GM21528 (cell line): ENCODE measurements around the gene ATAD3C.
"Not testable (repeated sequence)": the region's sequence is repeated elsewhere in the genome, so short reads cannot be mapped to it uniquely, and the experiment has no call there.

Source experiments
- ATAC-seq: cut with Tn5 transposase; IDR thresholded peaks from one replicate; pipeline ENCODE4 v1.9.1; 2021; ENCODE audit warnings: mild to moderate bottlenecking, moderate library complexity; ENCODE audit not compliant: unreplicated experiment, low FRiP score

ATAD3C gene

GRCh38 chr1:1440262-1441001 lies 9.1 kb upstream of the ATAD3C start:
- no peak for ATAC-seq

- ATAC-seq = no peak
Measured at GRCh38 chr1:1441002-1441888, 8.2 kb upstream of the ATAD3C start.

DNA sequence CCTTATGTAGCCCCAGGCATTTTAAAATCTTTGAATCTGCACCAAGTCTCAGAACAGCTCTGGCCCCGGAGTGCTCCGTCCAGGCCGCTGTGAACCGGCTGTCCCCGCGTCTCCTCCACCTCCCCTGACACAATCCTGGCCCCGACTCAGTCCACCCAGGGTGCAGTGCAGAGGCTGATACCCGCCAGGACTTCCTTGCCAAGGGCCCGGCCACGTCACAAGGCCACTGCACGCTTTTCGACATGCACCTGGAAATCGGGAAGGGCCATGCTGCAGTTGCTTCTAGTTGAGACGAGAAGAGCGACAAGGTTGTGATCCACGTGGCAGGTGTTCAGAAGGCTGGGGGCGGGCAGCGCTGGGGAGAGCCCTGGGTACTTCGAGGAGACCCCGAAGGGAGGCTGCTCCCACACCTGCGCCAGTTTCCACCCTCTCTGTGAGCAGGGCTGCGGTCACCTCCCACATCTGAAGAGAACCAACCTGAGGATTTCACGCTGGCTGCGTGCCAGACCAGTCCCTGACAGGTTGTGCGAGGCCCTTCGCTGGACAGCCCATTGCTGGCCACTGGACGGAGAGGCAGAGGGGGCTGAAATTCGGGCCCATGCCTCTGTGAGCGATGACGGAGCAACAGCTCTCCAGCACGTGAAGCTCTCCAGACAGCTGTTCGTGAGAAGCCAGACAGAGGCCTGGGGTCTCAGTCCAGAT lies 7.3 kb upstream of the ATAD3C start:
- no peak for ATAC-seq

- not testable (repeated sequence) for ATAC-seq
Measured at GRCh38 chr1:1446631-1447030, 2.9 kb upstream of the ATAD3C start.

DNA sequence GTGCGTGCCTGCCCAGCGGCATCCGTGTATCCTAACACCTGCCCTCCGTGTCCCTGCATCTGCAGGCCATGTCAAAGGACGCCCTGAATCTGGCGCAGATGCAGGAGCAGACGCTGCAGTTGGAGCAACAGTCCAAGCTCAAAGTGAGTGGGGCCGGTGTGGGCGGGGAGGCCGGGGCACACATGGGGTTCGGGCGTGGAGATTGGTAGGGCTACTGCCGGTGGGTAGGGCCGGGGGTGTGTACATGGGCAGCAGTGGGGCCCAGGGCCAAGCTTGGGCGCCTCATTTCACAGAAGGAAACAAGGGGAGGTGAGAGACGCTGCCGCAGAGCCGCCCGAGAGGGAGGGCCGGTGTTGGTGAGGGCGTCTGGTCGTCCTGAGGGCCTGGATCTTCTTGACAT lies 1.1 kb downstream of the ATAD3C start:
- not testable (repeated sequence) for ATAC-seq

- no peak for ATAC-seq
Measured at GRCh38 chr1:1451696-1452364, 2.3 kb downstream of the ATAD3C start.

- ATAC-seq = not testable (repeated sequence)
Measured at GRCh38 chr1:1452365-1452739, 2.9 kb downstream of the ATAD3C start.

GRCh38 chr1:1452882-1453281 lies 3.4 kb downstream of the ATAD3C start:
- ATAC-seq = no peak

GRCh38 chr1:1454286-1455056 lies 5.0 kb downstream of the ATAD3C start:
- ATAC-seq = not testable (repeated sequence)

DNA sequence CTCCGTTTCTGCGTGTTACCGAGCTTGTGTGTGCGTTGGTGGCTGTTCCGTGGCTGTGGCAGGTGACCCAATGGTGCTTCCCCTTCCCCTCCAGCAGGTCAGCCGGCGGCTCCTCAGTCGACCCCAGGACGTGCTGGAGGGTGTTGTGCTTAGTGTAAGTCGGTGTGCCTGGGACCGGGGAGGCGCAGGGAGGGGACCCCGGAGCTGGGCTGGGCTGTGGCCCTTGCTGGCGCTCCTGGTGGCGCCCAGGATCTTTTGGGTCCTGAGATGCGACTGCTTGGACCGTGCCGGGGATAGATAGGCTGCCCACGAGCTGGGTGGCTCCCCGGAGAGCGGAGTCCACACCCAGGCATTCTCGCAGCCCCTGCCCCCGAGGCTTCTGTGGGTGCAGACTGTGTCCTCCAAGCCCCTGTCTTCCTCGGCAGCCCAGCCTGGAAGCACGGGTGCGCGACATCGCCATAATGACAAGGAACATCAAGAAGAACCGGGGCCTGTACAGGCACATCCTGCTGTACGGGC lies 5.9 kb downstream of the ATAD3C start:
- no peak for ATAC-seq

- ATAC-seq = not testable (repeated sequence)
Measured at GRCh38 chr1:1455934-1456333, 6.4 kb downstream of the ATAD3C start.

DNA sequence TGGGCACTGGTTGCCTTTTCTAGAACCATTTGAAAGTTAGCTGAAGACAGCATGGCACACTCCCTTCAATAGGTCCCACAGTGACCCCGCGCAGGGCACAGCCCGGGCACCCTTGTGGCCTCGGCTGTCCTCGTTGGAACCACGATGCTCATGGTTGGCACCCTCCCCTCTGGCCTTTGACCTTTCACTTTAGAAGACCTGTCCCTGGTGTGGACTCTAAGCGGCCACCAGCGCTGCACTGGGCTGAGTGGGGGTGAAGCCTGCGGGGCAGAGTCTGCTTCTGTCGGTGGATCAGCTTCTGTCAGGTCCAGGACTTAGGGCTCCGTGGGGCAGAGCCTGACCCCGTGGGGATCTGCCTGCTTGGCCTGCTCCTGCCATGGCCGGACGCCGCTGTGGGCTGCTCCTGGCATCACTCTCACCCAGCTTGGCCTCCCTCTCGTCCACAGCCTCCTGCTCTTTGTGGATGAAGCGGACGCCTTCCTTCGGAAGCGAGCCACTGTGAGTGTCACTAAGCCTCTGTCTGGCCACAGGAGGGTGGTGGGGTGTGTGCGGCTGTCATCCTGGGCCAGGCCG lies 7.3 kb downstream of the ATAD3C start:
- not testable (repeated sequence) for ATAC-seq

DNA sequence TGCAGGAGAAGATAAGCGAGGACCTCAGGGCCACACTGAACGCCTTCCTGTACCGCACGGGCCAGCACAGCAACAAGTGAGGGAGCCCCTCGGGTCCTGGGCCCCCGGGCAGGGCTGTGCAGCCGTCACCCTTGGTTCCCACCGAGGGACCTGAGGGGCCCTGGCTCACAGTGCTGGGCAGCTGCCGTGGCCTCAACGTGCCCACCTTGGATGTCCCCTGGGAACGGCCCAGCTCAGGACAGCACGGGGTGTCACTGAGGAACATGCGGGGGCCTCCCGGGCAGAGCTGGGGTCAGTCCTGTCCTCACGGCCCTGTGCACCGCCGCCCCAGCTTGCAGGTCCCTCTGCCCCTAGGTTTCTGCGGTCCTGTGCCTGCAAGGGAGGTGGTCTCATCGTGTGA lies 9.7 kb downstream of the ATAD3C start:
- not testable (repeated sequence) for ATAC-seq

GRCh38 chr1:1459711-1460110 lies 10.2 kb downstream of the ATAD3C start:
- ATAC-seq = not testable (repeated sequence)

DNA sequence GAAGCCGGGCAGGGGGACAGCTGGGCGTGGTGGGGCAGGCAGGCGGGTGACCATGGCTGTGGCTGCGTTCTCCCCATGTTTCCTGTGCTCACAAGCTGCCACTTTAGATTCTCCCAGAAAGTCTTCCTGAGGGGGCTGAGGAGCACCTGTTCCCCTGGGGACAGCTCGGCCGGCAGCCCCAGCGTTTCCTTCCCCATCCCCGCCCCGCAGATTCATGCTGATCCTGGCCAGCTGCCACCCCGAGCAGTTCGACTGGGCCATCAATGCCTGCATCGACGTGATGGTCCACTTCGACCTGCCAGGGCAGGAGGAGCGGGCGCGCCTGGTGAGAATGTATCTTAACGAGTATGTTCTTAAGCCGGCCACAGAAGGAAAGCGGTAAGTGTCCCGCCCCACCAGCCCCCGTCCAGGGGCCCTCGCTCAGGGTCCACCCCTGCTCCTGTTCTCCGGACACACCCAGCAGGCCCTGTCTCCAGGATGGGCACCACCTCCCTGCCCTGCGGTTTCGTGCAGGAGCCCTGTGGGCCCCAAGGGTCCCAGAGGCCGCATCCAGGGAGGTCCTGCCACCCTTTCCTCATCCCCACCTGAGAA lies 11.1 kb downstream of the ATAD3C start:
- ATAC-seq = no peak

- no peak for ATAC-seq
Measured at GRCh38 chr1:1461721-1462317, 12.3 kb downstream of the ATAD3C start.

DNA sequence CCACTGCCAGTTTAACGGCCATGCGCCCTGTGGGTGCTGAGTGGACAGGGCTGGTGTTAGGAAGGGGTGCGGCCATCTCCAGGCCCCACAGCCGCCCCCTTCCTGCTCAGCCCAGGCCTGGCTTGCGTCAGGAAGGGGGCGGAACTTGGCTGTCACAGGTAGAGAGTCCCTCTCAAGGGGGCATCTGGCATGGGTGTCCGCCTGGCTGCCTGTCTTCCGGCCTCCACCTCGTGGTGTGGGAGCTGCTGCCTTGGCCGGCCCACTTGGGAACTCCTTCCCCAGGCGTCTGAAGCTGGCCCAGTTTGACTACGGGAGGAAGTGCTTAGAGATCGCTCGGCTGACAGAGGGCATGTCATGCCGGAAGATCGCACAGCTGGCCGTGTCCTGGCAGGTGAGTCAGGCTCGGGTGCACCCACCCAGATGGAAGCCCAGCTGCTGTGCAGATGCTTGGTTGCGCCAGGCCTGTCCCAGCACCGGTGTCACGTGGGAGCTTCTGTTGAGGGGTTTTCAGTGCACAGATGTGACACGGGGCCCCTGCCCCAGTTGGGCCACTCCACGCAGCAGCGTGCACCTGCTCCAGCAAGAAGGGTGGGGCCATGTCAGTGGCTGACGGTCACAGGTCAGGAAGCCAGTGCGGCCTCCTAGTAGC lies 13.0 kb downstream of the ATAD3C start:
- ATAC-seq = no peak

- no peak for ATAC-seq
Measured at GRCh38 chr1:1463312-1463711, 13.8 kb downstream of the ATAD3C start.
